Stimulated activated CD4-positive, alpha-beta T cell treated with anti-CD3 and anti-CD28 coated beads, Interleukin-4, amount 100 ng/mL, for 24 hours (primary cell): ENCODE data around the gene MSX2.

Experiments
- DNase-seq: peaks from one replicate; pipeline ENCODE4 v3.0.0-alpha.2; 2020

Gene MSX2

DNA sequence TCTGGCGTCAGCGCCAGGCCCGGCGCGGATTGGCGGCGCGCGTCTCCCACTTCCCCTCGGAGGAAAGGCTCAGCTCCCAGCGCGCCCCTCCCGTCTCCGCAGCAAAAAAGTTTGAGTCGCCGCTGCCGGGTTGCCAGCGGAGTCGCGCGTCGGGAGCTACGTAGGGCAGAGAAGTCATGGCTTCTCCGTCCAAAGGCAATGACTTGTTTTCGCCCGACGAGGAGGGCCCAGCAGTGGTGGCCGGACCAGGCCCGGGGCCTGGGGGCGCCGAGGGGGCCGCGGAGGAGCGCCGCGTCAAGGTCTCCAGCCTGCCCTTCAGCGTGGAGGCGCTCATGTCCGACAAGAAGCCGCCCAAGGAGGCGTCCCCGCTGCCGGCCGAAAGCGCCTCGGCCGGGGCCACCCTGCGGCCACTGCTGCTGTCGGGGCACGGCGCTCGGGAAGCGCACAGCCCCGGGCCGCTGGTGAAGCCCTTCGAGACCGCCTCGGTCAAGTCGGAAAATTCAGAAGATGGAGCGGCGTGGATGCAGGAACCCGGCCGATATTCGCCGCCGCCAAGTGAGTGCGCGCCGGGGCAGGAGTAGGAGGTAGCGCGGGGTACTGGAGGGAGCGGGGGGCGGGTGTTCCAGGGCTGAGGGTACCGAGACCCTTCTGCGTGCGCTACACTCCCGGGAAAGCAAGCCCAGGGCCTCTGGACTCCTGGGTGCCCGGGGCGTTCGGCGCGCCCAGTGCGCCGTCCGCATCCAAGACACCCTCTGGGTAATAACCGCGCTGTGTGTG, at the start of gene MSX2:
Gene MSX2 (plus strand): TSS at position 99 of the 777 bp plus-strand sequence. CDS start 78 bp downstream, at position 177.
- peak; percentile 16 for DNase-seq

DNA sequence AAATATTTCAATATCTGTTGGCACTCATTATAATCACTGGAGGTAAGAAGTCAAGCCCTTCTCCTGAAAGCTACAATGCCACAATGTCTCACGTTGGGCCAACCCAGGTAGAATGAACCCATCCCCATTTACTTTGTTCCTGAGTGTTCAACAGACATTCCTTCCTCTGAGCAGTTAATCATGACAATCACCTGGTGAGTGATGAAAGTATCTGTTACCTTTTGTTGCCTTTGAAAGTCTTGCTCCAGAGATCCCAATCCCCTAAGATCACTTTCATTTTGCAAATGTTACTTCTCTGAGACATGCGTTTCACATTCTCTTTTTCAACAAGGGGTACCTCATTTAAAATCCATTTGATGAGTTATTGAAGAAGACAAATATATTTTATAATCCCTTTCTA, 49.3 kb upstream of the MSX2 start:
- no peak for DNase-seq

DNA sequence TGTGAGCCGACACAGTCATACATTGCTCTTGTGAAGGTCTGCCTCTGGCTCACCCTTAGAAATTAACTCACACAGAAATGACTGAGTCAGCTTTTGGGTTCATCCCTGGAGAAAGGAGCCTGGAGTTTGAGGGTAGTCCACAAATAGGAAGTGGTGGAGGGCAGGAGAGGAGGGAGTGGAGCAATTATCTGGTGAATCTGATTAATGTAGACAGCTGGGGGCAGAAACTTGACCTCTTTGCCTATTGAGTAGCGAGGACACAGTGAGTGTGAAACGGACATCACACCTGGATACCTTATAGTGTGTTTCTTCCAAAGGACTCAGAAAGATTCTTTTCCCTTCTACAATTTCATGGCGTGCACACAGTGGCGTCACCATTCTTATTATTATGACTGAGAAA, 48.5 kb upstream of the MSX2 start:
- no peak for DNase-seq

DNA sequence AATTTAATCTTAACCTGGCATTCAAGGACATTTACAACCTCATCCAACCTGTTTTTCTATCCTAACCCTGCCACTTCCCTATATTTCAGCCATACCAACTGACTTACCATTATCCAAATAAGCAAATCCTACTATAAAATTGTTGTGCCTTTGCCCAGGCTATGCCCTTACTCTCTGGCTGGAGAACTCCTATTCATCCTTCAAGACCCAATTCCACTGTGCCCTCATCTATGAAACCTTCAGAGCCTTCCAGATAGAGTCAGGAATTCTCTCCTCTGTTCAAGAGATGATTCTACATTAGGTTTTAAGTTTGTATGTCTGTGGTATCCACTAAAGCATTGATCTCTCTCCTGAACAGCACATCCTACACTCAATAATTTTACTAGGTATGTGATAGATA, 46.3 kb upstream of the MSX2 start:
- DNase-seq: no peak

DNA sequence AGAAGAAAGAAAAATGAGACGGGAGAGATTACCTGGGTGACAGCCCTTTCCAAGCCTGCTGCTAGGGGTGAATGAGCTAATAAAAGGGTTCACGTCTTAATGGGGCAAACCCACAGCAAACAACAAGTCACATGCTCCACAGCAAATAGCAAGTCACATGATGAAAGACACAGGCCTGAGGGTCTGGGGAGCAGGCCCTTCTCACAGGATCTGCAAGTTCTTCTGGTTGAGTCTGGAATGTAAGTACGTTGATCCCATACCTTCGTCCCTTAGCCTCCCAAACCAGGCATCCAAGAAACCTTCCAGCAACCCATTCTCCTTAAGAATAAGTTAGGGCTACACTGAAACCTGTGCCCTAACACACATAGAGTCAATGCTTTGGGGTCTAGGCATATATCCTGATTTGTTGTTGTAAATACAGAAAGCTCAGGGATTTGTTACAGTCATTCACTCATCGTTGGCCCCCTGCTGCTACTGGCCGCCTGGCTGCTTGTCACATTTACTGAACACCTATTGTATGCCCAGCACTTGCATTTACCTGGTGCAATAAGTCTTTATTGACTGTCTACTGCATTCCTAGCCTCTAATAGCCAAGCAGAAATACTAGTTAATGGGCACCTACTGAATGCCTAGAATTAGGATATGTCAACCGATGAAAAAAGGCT, 43.3 kb upstream of the MSX2 start:
- DNase-seq: no peak

DNA sequence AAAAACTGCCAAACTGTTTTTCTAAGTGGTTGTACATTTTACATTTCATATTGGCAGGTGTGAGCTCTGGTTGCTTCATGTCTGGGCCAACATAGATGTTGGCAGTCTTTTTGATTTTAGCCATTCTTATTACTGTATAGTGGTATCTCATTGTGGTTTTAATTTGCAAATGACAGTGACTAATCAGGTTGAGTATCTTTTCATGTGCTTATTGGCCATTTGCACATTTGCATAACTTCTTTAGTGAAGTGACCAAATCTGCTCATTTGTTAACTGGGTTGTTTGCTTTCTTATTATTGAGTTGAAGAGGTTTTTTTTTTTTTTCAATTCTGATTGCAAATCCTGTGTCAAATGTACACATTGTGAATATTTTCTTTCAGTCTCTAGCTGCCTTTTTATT, 36.9 kb upstream of the MSX2 start:
- no peak for DNase-seq

DNA sequence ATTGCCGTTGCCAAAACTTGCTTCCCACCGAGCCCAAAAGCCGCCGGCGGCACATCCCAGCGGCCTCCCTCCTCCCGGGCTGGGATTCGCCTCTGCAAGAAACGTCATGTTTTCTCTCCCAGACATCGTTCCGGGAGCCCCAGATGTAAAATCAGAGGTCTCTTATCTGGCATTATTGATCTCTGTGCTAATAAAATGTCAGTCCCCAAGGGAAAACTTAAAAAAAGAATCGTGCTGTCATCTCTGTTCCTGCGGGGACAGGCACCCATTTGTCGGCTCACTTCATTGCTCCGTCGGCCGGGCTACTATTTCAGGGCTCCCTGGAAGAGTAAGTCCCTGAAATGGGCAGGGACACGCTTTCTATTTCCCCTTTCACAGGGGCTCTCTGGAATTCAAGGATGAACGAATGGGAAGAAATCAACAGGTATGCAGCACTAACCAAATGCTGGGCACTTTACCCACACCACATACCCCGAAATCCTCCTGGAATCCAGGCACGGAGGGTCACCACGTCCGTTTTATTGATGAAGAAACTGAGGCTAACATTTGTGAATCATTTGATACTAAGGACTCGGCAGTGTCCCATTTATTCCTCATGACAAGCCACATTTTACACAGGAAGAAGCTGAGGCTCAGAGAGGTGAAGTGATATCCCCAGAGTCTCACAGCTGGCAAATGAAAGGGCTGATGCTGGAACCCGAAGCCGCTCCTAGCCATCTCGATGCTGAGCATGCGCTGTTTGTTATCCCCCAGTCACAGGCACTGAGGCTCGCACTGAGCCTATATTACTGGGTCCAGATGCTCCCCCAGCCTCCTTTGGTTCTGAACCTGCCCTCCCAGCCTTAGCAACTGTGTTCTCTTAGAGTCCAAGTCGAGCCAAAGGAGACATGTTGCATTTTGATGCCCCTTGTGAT, 35.7 kb upstream of the MSX2 start:
- DNase-seq: no peak

DNA sequence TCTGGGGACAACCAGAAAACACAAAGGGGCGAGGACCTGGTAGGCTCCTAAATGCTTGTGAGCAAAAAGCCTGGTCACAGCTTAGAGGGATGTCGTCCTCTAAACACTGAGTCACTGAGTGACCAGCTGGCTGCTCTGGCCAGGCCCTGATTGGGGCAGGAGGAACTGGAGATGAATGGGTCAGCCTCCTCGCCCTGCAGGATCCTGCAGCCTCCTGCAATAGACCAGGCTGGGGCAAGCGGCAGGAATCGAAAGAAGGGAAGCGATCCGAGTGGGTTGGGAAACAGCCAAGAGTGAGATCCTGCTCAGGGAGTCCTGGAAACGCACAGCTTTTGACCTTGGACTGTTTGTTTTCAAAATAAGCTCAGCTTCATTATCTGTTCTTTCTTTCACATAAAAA, 34.1 kb upstream of the MSX2 start:
- DNase-seq: no peak

DNA sequence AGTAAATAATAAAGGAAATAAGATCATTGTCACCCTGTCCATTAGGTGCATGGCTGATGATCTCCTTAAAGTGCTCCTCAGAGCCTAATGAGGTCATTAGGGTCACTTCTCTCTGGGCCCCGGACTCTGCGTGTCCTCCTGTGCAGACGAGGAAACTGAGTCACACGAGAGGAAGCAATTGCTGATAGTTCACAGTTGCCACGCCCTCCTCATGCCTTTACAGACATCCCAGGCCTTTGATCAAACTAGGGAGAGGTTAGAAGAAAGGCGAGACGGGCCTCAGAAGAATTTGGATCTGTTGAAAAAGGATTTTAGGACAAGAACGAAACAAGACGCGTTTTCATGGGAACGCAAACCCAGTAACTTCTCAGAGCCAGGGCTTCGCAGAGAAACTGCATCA, 32.0 kb upstream of the MSX2 start:
- DNase-seq: no peak

DNA sequence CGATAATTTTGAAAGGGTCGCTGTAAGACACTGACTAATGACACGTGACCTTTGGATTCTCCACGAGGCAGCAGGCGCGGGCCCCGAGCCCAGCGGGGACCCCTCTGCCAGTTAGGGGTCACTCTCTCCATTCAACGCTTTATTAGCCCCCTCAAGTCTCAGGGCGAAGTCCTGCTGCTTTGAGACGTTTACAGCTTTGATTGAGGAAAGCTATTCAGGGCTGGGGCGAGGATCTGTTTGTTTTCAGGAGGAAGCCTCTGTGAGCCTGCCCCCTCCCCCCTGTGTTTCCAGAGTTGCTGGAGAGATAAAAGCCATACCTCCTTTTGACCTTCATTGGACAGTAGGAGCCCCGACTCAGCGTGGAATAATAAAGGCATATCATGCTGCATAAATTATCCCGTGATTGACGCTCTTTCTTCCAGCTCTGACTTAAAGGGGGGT, 31.4 kb upstream of the MSX2 start:
- DNase-seq: no peak

DNA sequence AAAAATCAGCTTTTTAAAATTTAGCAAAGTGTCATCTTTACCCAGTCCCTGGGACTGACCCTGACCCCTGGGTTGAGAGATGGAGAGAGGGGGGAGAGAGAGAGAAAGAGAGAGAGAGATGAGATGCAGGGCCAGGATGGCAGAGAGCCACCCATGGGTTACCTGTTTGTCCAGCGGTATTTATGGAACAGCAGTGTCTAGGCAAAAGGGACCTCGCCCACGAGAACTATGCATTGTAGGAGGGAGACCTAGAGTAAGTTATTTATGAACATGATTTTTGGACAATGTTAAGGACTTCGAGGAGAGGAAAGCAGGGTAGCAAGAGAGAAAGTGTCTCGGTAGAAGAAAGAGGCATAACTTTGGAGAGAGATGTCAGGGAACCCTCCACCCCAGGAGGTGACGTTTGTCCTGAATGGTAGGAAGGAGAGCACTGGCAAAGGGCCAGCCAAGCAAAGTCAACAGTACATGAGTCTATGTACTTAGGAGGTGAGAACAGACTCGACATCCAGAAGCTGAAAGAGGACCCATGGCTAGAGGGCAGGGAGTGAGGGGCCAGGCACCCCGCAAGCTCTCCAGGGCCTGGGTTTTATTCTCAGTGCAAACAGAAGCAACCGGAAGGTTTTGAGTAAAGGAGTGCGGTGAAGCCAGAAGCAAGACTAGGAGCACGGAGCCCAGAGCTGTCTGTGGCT, 30.5 kb upstream of the MSX2 start:
- no peak for DNase-seq

DNA sequence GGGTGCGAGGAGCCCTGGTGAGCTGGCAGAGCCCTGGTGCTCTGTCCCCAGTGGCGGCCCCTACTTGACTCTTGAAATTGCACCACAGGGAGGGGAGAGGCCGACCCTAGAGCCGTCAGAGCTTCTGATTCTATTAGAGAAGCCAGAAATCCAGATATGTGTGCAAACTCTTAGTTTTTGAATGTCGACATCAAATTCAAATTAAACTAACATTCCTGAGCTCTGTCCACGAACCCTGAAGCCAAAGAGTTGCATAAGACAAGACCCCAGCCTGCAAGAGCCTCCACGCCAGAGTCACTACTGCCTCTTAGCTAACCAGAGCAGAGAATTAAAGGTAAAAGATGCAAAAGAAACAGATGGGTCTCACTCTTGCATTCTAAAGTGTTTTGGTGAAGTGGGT, 29.8 kb upstream of the MSX2 start:
- no peak for DNase-seq

DNA sequence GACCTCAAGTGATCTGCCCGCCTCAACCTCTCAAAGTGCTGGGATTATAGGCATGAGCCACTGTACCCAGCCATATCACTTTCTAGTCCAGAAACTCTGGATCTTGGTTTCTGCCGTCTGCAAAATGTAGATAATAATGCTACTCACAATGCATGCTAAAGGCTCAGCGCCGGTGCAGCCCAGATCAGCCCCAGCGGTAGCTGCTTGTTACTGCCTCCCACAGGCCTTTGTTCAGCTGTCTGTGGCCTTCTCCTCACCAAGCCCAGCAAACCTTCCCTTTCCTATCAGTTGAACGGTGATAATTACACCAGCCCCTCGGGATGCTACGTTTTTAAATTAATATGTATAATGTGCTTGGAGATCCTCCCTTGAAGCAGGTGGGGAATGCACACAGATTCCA, 26.2 kb upstream of the MSX2 start:
- no peak for DNase-seq

DNA sequence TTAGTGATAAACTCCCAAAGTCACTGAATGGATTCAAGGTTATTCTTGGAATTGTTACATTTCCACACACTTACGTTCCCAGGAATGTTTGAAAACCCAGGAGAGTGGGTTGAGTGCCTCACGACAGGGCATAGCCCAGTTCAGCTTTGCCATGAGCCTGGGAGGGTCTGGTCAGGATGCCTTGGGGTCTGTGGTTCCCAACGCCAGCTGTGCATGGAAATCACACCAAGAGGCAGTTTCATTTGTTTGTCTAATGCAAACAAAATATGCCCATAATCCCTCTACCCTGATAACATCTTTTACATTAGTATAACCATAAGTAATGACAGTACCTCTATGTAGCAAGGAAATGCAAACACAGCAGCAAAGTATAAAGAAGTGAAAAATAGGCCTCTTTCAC, 25.3 kb upstream of the MSX2 start:
- DNase-seq: no peak

DNA sequence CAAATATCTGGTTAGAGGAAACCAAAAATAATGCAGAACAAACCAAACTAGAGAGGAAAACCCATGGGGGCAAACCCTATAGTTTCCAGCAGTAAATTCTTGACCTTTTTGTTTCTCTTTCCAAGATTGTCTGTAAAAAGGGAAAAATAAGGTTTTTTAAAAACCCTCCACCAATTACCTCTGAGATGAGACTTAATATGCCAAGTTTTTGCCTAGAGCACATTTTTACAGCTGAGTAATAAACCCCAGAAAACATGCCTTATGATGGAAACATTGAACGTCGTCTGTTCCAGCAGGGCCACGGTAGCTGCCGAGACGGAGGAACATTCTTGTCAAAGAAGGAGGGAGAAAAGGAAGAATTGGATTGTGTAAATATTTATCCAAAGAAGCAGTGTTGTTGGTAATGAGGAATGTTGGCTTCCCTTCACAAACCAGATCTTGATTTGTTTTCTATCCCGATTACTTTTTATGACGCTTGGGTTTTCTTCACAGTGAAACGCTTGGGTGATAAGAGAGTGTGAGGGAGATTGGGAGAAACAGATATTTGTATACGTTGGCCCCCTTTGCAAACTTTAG, 17.3 kb upstream of the MSX2 start:
- DNase-seq: no peak

DNA sequence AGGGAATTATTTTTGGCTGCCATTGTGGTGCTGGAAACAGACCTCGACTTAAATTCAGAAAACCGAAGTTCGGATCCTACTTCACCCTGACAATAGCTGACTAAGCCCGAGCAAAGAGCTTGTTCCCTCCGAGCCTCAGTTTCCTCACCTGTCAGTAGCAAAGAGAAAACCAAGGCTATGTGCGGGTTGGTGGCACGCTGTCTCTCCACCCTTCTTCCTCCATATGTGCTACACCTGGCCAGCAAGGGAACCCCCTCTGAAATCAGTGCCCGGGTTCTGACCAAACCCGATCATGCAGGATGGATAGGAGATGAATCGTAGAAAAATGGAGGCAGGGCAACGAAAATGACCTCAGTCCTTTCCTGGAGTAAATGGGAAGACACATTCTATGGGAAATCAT, 16.7 kb upstream of the MSX2 start:
- DNase-seq: no peak

DNA sequence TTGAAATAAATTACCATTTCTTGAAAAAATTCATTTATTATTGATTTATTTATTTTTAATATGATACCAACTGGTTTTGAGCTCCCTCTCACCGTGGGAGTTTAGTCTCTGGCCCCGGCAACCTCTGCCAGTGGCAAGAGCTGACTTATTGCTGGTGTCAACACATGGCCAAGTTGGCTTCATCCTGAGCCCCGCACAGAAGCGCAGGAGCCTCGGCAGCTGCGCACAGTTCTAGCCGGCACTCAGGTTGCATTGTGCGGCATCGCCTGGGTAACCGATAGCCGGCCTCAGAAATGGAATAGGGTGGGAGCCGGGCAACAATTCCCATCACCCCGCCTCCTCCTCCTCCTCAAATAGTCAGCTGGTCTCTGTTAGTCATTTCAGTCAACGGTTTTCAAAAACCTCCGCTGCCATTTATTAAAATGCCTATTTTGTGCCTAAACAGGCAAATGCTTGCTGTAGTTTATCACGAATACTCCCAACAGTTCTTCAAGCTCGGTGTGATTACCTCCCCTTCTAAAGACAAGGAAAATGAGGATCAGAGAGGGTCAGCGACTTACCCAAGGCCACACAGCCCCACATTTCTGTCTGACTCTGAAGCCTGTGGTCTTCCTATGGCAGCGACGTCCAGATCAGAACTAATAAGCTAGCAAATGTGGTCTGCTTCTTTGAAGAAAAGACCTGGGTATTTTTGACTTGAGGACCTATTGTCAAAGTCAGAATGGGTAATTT, 15.7 kb upstream of the MSX2 start:
- DNase-seq: no peak

DNA sequence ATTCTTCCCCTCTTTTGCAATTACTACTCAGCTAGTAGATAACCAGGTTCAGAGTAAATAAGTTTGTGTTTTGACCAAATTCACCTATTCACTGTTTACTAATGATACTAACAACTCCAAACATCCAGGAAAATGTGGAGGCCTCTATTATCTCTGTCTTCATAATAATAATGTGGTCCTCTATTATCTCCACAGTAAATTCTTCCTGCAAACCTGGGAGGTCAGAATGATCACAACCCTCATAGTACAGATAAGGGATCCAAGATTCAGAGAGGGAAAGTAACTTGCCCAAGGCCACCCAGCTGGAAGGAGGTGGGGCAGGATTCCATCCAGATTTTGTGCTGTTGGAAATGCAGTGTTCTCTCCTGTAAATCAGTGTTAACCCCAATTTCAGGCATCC, 9.6 kb upstream of the MSX2 start:
- DNase-seq: no peak

DNA sequence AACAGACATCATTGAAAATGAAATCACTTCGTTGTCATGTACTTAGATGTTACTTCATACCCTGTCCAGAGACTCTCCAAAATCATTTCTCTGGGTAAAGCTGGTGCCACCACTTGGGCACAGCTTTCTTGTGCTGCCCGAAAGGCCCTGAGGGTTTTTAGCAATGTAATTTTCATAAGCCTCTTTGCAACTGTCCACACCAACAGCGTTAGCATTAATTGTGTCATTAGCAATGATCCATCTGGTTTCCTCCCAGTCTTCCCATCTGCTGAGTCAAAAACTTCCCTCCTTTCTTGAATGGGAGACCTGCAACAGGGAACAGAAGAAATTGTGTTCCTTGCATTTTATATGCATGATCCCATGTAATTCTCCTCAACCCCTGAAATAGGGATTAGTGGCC, 8.6 kb upstream of the MSX2 start:
- no peak for DNase-seq

DNA sequence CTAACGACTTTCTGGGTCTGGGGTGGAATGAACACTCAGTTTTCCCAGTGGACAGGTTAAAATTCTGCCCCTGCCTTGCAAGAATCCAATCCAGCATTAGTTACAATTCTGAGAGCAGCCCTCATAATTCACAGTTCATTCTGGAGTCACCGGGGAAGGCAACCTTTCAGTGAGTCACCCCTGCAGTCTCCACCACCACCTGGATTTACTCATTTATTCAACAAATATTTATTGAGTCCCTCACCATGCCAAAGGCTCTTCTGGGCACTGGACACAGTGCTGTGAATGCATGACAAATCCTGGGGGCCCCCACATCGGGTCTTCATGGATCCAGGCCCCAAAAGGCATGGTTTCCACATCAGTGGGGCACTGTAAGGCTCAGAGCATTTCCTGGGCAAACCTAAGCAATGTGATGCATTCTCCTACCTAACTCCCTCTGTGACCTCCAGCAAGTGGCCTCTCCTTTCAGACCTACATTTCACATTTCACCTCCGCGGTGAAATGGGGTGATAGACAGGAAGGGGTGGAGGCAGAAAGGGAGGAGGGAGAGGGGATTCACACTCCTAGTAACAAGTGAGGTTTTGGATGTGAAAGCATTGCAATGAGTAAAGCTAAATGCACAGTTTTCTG, 6.4 kb upstream of the MSX2 start:
- DNase-seq: no peak

DNA sequence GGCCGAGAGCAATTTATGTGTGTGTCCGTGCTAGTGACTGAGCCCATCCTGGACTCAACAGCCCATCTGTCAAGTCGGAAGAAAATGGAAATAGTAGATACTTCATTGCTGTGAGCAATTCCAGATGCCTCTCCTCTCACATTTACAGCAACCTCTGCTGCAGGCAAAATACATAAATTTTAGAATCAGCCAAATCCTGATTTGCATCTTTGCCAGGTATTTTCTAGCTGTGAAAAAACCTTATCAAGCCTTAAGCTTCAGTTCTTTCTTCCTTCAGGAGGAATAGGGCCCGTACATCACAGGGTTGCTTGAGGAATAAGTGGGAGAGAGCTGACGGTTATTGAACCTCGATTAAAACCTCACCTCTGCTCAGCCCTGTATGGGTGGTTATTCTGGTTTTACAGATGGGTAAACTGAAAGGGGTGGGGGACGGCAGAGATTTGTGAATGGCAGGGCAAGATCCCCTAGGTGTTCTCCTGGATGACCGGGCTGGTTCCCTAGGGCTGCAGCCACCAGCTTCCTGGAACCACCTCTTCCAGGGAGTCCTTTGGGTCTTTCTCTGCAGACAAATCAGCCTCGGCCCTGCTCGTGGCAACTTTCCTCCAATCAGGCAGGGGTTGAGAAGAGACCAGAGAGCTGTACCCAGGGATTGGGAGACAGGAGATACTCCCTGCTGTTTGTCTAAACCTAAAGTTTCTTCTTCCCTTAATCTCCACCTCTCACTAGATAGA, 5.3 kb upstream of the MSX2 start:
- DNase-seq: no peak
